Transverse colon (tissue), 4 donors: ENCODE data around the gene C16orf96. TPM values are rescaled to one million over a fixed set of nuclear protein-coding genes. Genes with fewer than 3 reads are reported as not detected.

ENCODE experiments used
- DNase-seq: peaks from one replicate; pipeline ENCODE4 v3.0.0-alpha.2; 2019
- H3K27ac ChIP-seq, 4 donors: fragments of 200-600 bp; sonication (generic); 2 replicates each; pipeline ENCODE4 v1.5.1; 2016 to 2018; ENCODE audit warnings: inconsistent platforms in 4 of 4
- H3K27me3 ChIP-seq: fragments of 200-600 bp; sonication (generic); 2 replicates; pipeline ENCODE4 v1.5.1; 2017; ENCODE audit warnings: inconsistent platforms
- H3K36me3 ChIP-seq, 4 donors: fragments of 200-600 bp; sonication (generic); 2 replicates each; pipeline ENCODE4 v1.5.1; 2017 to 2019; ENCODE audit warnings: inconsistent platforms in 4 of 4
- H3K4me1 ChIP-seq, 4 donors: fragments of 200-600 bp; sonication (generic); 2 replicates each; pipeline ENCODE4 v1.5.1; 2017 to 2020; ENCODE audit warnings: inconsistent platforms in 4 of 4
- H3K4me3 ChIP-seq, 4 donors: fragments of 200-600 bp; sonication (generic); 1 replicate in 1 of 4; 2 replicates in 3 of 4; pipeline versions ENCODE4 v1.5.1 to v1.6.1; 2017 to 2019; ENCODE audit warnings: inconsistent platforms in 4 of 4
- H3K9me3 ChIP-seq, 2 donors: fragments of 200-600 bp; sonication (generic); 2 replicates each; pipeline ENCODE4 v1.5.1; 2017 to 2019; ENCODE audit warnings: inconsistent platforms in 2 of 2
- EP300 ChIP-seq: sonication (generic); formaldehyde crosslinking; IDR thresholded peaks from one replicate; pipeline ENCODE4 v1.6.1; 2017; ENCODE audit warnings: antibody characterized with exemption, low read depth
- POLR2A ChIP-seq: fragments of 450-650 bp; IDR thresholded peaks from one replicate; pipeline ENCODE4 v1.6.1; 2016; ENCODE audit warnings: antibody characterized with exemption, mild to moderate bottlenecking, moderate library complexity
- POLR2AphosphoS5 ChIP-seq, 3 donors: sonication (generic); formaldehyde crosslinking; IDR thresholded peaks; one replicate each; pipeline ENCODE4 v1.6.1; 2016; ENCODE audit warnings: antibody characterized with exemption in 3 of 3
- WGBS, 2 donors: methylation state at CpG; one replicate each; pipeline ENCODE4 v1.1.5; 2018; ENCODE audit warnings: low coverage in 1 of 2; 5-methylcytosine and 5-hydroxymethylcytosine counted together
- in situ Hi-C, 4 donors: fragments of 200-750 bp; cut with MboI; loops; one replicate each; pipeline versions ENCODE4 v1.15.0 to v1.15.1; 2017; ENCODE audit warnings: low sequenced_read_pairs in 3 of 4, low pct_ligation_motif_present in 1 of 4, low pct_unique_long_range_greater_than_20kb in 1 of 4
- intact Hi-C: fragments of 100-400 bp; cut with DNase I; formaldehyde crosslinking; loops from one replicate; pipeline ENCODE4 v1.15.1; 2023; ENCODE audit warnings: low total_unique reads
- total RNA-seq, 4 donors: library from RNA; depleted of rRNA; stranded (reverse); fragments of >200 nt; gene quantifications; one replicate each; pipeline ENCODE4 v1.1.0, GENCODE V29; 2016
- TF ChIP-seq, protein P1 (sequence below), 5 experiments: fragments of 200-600 bp in 3 of 5; fragments of 450-650 bp in 2 of 5; sonication (generic) in 3 of 5; IDR thresholded peaks; 1 replicate in 2 of 5; 2 replicates in 3 of 5; pipeline ENCODE4 v1.5.1; 2016 to 2017; ENCODE audit warnings: antibody characterized with exemption in 5 of 5, inconsistent platforms in 3 of 5, mild to moderate bottlenecking in 2 of 5, moderate library complexity in 1 of 5

The C16orf96 gene
- total RNA-seq, 4 donors from 2014 or later: not detected

DNA sequence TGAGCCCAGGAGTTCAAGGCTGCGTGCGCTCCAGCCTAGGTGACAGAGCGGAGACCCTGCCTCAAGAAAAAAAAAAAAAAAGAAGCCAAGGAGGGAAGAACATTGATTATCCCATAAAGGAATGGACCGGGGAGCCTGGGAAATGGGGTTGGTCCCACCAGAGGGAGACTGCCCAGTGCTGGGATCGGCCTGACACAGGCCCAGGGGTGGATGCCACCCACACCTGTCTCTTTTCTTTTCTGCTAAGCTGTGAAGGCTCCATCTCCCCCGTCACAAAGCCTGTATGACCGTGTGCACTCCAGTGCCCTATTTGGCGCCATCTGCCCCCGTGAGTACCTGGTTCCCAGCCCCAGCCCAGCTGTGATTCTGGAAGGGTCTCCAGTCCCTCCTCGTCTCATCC is 42.9 kb downstream of the C16orf96 start:
- TF ChIP-seq POLR2A (no peak), POLR2AphosphoS5 (IDR thresholded peaks at IDR 0.05) (no peak), EP300 (no peak)
- TF ChIP-seq, protein P1, sequence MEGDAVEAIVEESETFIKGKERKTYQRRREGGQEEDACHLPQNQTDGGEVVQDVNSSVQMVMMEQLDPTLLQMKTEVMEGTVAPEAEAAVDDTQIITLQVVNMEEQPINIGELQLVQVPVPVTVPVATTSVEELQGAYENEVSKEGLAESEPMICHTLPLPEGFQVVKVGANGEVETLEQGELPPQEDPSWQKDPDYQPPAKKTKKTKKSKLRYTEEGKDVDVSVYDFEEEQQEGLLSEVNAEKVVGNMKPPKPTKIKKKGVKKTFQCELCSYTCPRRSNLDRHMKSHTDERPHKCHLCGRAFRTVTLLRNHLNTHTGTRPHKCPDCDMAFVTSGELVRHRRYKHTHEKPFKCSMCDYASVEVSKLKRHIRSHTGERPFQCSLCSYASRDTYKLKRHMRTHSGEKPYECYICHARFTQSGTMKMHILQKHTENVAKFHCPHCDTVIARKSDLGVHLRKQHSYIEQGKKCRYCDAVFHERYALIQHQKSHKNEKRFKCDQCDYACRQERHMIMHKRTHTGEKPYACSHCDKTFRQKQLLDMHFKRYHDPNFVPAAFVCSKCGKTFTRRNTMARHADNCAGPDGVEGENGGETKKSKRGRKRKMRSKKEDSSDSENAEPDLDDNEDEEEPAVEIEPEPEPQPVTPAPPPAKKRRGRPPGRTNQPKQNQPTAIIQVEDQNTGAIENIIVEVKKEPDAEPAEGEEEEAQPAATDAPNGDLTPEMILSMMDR (IDR thresholded peaks at IDR 0.05): no peak
- Histone ChIP-seq H3K27me3 (peaks cover 4% of the 10 kb centered on the region), H3K9me3 (no peaks in the 10 kb centered on the region), H3K4me3 (no peak overlapping the region), H3K27ac (no peak overlapping the region), H3K36me3 (no peaks in the 10 kb centered on the region), H3K4me1 (peaks cover 3 to 7% (median 5%) of the 10 kb centered on the region in 4 donors)
- WGBS, 2 donors: 80 to 81% methylated on average over 4 to 10 of the region's 10 CpGs
- in situ Hi-C loops (no loop called here), intact Hi-C loops (no loop called here)
- no peak for DNase-seq

DNA sequence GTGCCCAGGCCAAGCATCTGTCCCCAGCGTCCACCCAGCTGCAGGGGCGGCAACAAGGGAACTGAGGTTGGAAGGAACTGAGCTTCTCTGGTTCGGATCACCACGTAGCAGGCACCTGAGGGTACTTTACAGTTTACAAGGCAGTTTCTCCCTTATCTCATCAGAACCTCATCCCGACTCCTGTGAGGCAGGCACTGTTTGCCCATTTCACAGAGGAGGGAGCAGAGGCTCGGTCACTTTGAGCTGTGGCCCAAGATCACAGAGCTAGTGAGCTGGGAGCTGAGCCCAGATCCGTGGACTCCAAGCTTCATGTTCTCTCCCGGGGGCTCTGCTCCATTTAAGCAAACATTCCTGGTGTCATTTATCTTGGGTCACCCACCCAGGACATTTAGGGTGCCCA is 43.4 kb downstream of the C16orf96 start:
- Histone ChIP-seq H3K27me3 (peaks cover 4% of the 10 kb centered on the region), H3K9me3 (no peaks in the 10 kb centered on the region), H3K4me1 (peaks cover 3 to 7% (median 5%) of the 10 kb centered on the region in 4 donors), H3K36me3 (no peaks in the 10 kb centered on the region), H3K27ac (no peak overlapping the region), H3K4me3 (no peak overlapping the region)
- TF ChIP-seq POLR2AphosphoS5 (IDR thresholded peaks at IDR 0.05): no peak
- no peak for TF ChIP-seq POLR2A
- TF ChIP-seq, protein P1 (IDR thresholded peaks at IDR 0.05): no peak
- no peak for TF ChIP-seq EP300
- intact Hi-C loops: no loop called here
- WGBS, 2 donors: 89 to 94% methylated on average over 3 to 8 of the region's 8 CpGs
- in situ Hi-C loops: no loop called here
- no peak for DNase-seq

DNA sequence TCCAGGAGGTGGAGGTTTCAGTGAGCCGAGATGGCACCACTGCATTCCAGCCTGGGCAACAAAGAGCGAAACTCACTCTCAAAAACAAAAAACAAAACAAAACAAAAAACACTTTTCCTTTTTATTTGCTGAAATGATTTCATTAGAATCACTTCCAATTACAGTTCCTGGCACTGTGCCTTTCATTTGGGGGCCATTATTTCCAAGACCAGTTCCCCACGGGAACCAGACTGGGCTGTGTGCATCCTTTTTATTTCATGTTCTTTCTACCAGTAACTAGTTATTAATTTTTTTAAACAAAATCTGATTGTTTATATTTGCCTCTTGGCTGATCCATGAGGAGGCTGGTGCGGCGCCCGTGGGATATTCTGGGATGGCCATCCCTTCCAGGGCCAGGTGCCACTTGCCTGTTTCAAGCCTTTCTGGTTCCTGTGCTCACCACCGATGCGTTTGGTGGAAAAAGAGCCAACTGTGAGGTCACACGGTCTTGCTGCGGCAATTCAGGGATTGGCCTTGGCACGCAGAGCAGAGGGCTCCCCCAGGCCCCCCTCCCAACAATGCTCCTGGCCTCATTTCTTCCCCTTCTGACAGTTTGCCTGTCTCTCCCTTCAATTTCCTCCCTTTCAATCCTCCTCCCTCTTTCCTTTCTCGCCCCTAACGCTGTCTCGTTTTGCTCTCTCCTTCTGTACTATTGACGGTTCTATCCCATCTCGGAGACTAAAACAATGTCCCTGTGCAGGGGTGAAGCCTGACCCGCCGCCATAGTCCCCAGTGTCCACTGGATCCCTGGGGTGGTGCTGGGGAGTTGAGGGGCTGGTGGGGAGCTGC is 45.1 kb downstream of the C16orf96 start:
- WGBS, 2 donors: 19 to 36% methylated on average over 8 to 18 of the region's 18 CpGs
- Histone ChIP-seq H3K9me3 (no peaks in the 10 kb centered on the region), H3K27me3 (peaks cover 4% of the 10 kb centered on the region), H3K4me3 (no peak overlapping the region), H3K36me3 (no peaks in the 10 kb centered on the region), H3K27ac (no peak overlapping the region), H3K4me1 (peaks cover 3 to 7% (median 5%) of the 10 kb centered on the region in 4 donors)
- in situ Hi-C loops: no loop called here
- no peak for TF ChIP-seq EP300
- TF ChIP-seq, protein P1 (IDR thresholded peaks at IDR 0.05): no peak
- no peak for TF ChIP-seq POLR2A
- no peak for TF ChIP-seq POLR2AphosphoS5 (IDR thresholded peaks at IDR 0.05)
- intact Hi-C loops: no loop called here
- DNase-seq: no peak

DNA sequence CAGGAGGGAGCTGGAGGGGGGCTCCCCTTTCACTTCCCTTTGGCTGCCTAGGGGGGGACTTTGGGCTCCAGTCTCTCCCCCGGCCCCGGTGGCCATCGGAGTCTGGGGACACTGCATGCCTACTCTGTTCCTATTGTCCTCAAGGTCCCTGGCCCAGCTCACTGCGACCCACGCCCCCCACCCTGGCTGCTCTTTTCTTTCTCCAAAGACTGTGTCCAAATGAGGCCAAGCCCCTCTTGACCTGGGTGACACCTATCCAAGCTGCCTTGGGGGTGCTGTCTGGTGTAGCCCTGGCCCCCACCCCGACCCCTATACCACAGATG is 45.7 kb downstream of the C16orf96 start:
- peaks cover 4% of the 10 kb centered on the region for H3K27me3 ChIP-seq
- intact Hi-C loops: no loop called here
- H3K4me3 ChIP-seq: no peak overlapping the region
- H3K27ac ChIP-seq: no peak overlapping the region
- in situ Hi-C loops: no loop called here
- 59% methylated on average over 6 of the region's 6 CpGs; no CpG with 5 or more reads in 1 of the 2 donors for WGBS, 2 donors
- no peak for DNase-seq
- TF ChIP-seq POLR2A: no peak
- TF ChIP-seq, protein P1 (IDR thresholded peaks at IDR 0.05): no peak
- TF ChIP-seq EP300: no peak
- TF ChIP-seq POLR2AphosphoS5 (IDR thresholded peaks at IDR 0.05): no peak
- no peaks in the 10 kb centered on the region for H3K9me3 ChIP-seq
- H3K36me3 ChIP-seq: no peaks in the 10 kb centered on the region
- H3K4me1 ChIP-seq: peaks cover 3 to 7% (median 5%) of the 10 kb centered on the region in 4 donors
